ENCODE measurements around the gene MGAT4B. TPM values are rescaled to one million over a fixed set of nuclear protein-coding genes. Genes with fewer than 3 reads are reported as not detected.

MGAT4B gene
- total and polyA plus RNA-seq, 2 of the 4 experiments (the other 2 are of a cell fraction): 73.7 to 155 TPM

GRCh38 chr5:179764056-179764455 lies 42.6 kb downstream of the MGAT4B start:
- Histone ChIP-seq H3K79me1 (ENCODE audit: low read depth in 1 of 2, low read length in 2 of 2) (peaks cover 40 to 78% of the 10 kb centered on the region in 2 experiments), H3K18ac (ENCODE audit: low read depth, low read length) (peak overlapping the region; percentile 36; the same call in 1 of the 2 replicates), H4K8ac (ENCODE audit: low read depth in 2 of 2, low read length in 2 of 2) (peak overlapping the region; percentile 49 to 66; a peak in 3 of 4 replicates), H4K5ac (ENCODE audit: low read depth, low read length) (peak overlapping the region; percentile 1; the same call in 1 of the 2 replicates), H2BK20ac (ENCODE audit: low read depth, low read length) (peak overlapping the region; percentile 17; the same call in 1 of the 2 replicates), H3K4ac (ENCODE audit: low read depth, low read length) (peak overlapping the region; percentile 91), H3K4me1 (ENCODE audit: control insufficient read depth, insufficient read depth, low read length) (peaks cover 39% of the 10 kb centered on the region), H3K56ac (ENCODE audit: extremely low read depth, insufficient read depth, low read length) (no peak overlapping the region; the same call in 1 of the 2 replicates), H3K14ac (replicated peaks; ENCODE audit: low read depth, low read length) (peak overlapping the region; percentile 86), H2BK5ac (ENCODE audit: low read depth, low read length, poor library complexity, severe bottlenecking) (peak overlapping the region; percentile 57), H2BK15ac (ENCODE audit: low read depth, low read length) (peak overlapping the region; percentile 36; the same call in 1 of the 3 replicates), H3K9me1 (ENCODE audit: insufficient read depth, low read length) (peaks cover 33% of the 10 kb centered on the region), H4K20me1 (ENCODE audit: insufficient read depth, low read length) (peaks cover 50% of the 10 kb centered on the region), H3K27me3 (ENCODE audit: control insufficient read depth, insufficient read depth, low read length) (no peaks in the 10 kb centered on the region), H3K36me3 (ENCODE audit: control insufficient read depth, insufficient read depth, low read length) (peaks cover 24% of the 10 kb centered on the region), H2AK5ac (ENCODE audit: low read depth, low read length) (peak overlapping the region; percentile 98), H3K4me2 (ENCODE audit: low read depth, low read length) (peak overlapping the region; percentile 2; the same call in 1 of the 2 replicates), H4K91ac (ENCODE audit: insufficient read depth, low read depth, low read length) (peak overlapping the region; percentile 70), H2AFZ (replicated peaks; ENCODE audit: low read length, poor library complexity) (peak overlapping the region; percentile 6), H2AK9ac (replicated peaks; ENCODE audit: low read depth, low read length, poor library complexity) (peak overlapping the region; percentile 63), H3K9ac (ENCODE audit: low read depth, low read length) (peak overlapping the region; percentile 60), H3K27ac (ENCODE audit: insufficient read depth, low read length) (peak overlapping the region; percentile 90), H2BK120ac (ENCODE audit: low read depth, low read length) (peak overlapping the region; percentile 78), H3K4me3 (ENCODE audit: insufficient read depth, low read depth, low read length) (no peak overlapping the region), H3K23ac (ENCODE audit: low read depth, low read length) (peak overlapping the region; percentile 96), H3K9me3 (ENCODE audit: control insufficient read depth, insufficient read depth, low read length) (no peaks in the 10 kb centered on the region)
- no peak for ATAC-seq (ENCODE audit: low read depth)
- intact Hi-C loops (cut with micrococcal nuclease) (no loop called here), dilution Hi-C loops (cut with HindIII; ENCODE audit: low sequenced_read_pairs, unreplicated experiment) (no loop called here), in situ Hi-C loops (cut with MboI; ENCODE audit: low sequenced_read_pairs) (no loop called here)
- WGBS, 2 experiments (ENCODE audit: extremely low coverage in 2 of 2, insufficient read length in 1 of 2): 80% methylated on average over 5 of the region's 8 CpGs; no CpG with 5 or more reads in 1 of the 2 experiments
- CTCF ChIA-PET: interaction anchor here (1.1 kb wide), 1 partner anchor 21 kb away, joined by 3 read pairs; no protein-coding TSS in a partner anchor
- POLR2A ChIA-PET (ENCODE audit: unreplicated experiment): no interaction called here
- no TSS peak for BruUV-seq (replicated peaks)
- DNase-seq: no peak
- no peak for TF ChIP-seq BHLHE40 (IDR thresholded peaks at IDR 0.05; ENCODE audit: low read depth, low read length)
- no peak for TF ChIP-seq MXI1 (IDR thresholded peaks at IDR 0.05; ENCODE audit: borderline replicate concordance, low read depth, low read length)
- TF ChIP-seq CHD1 (IDR thresholded peaks at IDR 0.05; ENCODE audit: low read depth, low read length): no peak
- TF ChIP-seq CTCF (conservative IDR thresholded peaks at IDR 0.05; ENCODE audit: low read depth, low read length): no peak; the same call in 1 of the 2 replicates
- TF ChIP-seq MAZ (IDR thresholded peaks at IDR 0.05; ENCODE audit: borderline replicate concordance, low read depth, low read length): no peak
- no peak for TF ChIP-seq USF2 (IDR thresholded peaks at IDR 0.05; ENCODE audit: low read depth, low read length)
- TF ChIP-seq MAFK (IDR thresholded peaks at IDR 0.05; ENCODE audit: low read depth, low read length): no peak
- TF ChIP-seq RCOR1 (IDR thresholded peaks at IDR 0.05; ENCODE audit: insufficient replicate concordance, low read length): no peak
- no peak for TF ChIP-seq NFE2L2 (IDR thresholded peaks at IDR 0.05; ENCODE audit: low read depth, low read length)
- TF ChIP-seq ELK1 (IDR thresholded peaks at IDR 0.05; ENCODE audit: borderline replicate concordance, low read depth, low read length): no peak
- TF ChIP-seq POLR2A (IDR thresholded peaks at IDR 0.05; ENCODE audit: low read depth, low read length): no peak
- TF ChIP-seq FOS (IDR thresholded peaks at IDR 0.05; ENCODE audit: low read depth, low read length): no peak
- no peak for TF ChIP-seq RAD21 (IDR thresholded peaks at IDR 0.05; ENCODE audit: low read length)
- no peak for TF ChIP-seq RFX5 (IDR thresholded peaks at IDR 0.05; ENCODE audit: low read depth, low read length)
- TF ChIP-seq SMC3 (IDR thresholded peaks at IDR 0.05; ENCODE audit: low read depth, low read length): no peak
- TF ChIP-seq CEBPB (IDR thresholded peaks at IDR 0.05; ENCODE audit: low read depth, low read length): no peak

Data from IMR-90 (cell line).